Muscle of leg (tissue), 11 donors: ENCODE results near the gene HOXA11. TPM values are rescaled to one million over a fixed set of nuclear protein-coding genes. Genes with fewer than 3 reads are reported as not detected.

Experiments used
- DNase-seq: peaks from one replicate; pipeline ENCODE4 v3.0.0; 2013
- H3K27ac ChIP-seq: one replicate; pipeline ENCODE4 v1.5.1; 2013; ENCODE audit warnings: mild to moderate bottlenecking, low read length, control low read depth
- H3K27me3 ChIP-seq: one replicate; pipeline ENCODE4 v1.6.1; 2013; ENCODE audit warnings: low read length; ENCODE audit not compliant: control insufficient read depth, insufficient read depth
- H3K36me3 ChIP-seq: one replicate; pipeline ENCODE4 v1.6.1; 2013; ENCODE audit warnings: low read length; ENCODE audit not compliant: control insufficient read depth, insufficient read depth
- H3K4me1 ChIP-seq: one replicate; pipeline ENCODE4 v1.6.1; 2013; ENCODE audit warnings: low read length; ENCODE audit not compliant: control insufficient read depth, insufficient read depth
- H3K4me3 ChIP-seq: one replicate; pipeline ENCODE4 v1.5.1; 2013; ENCODE audit warnings: low read length, control low read depth
- H3K9me3 ChIP-seq: replicated peaks from 2 replicates; pipeline ENCODE4 v1.6.1; 2013; ENCODE audit warnings: low read depth, low read length; ENCODE audit not compliant: control insufficient read depth
- WGBS: methylation state at CpG from one replicate; pipeline ENCODE4 v1.1.5; 2013; ENCODE audit warnings: missing lambda C conversion rate; ENCODE audit not compliant: insufficient coverage; 5-methylcytosine and 5-hydroxymethylcytosine counted together
- polyA plus RNA-seq, 8 donors: library from polyadenylated mRNA; unstranded; fragments of 120-200 nt; gene quantifications; one replicate each; pipeline versions ENCODE4 v1.2.1 to v1.2.3, GENCODE V29; 2013; ENCODE audit warnings: inconsistent platforms in 1 of 8, low replicate concordance in 1 of 8; ENCODE audit not compliant: insufficient read length in 8 of 8, insufficient read depth in 1 of 8
- total RNA-seq: library from RNA; stranded (reverse); fragments of 120-200 nt; gene quantifications from one replicate; pipeline ENCODE4 v1.2.4, GENCODE V29; 2013

Gene HOXA11
- total and polyA plus RNA-seq, 9 donors, result 2.0 to 12.0 (median 6.5) TPM

DNA sequence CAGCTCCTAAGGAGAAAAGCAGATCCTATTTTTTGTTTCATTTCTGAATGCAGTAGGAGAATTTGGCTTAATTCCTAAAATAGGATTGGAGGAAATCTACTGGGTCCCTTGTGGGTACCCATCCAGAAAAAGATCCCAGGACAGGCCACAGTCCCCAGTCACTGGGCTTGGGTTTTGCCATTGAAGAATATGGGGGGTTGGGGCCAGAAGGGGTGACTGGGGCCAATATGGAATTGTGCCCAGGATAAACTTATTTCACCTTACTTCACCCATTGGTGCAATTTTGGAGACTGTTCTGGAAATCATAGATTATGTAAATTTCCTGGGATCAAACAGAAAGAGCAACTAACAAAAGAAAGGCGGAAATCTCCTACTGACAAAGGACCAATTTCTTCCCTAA is 46.6 kb downstream of the HOXA11 start:
- no peaks in the 10 kb centered on the region for H3K9me3 ChIP-seq
- peaks cover 41% of the 10 kb centered on the region for H3K4me1 ChIP-seq
- peaks cover 19% of the 10 kb centered on the region for H3K36me3 ChIP-seq
- peaks cover 10% of the 10 kb centered on the region for H3K27me3 ChIP-seq
- H3K27ac ChIP-seq, result peak overlapping the region; percentile 83
- no peak overlapping the region for H3K4me3 ChIP-seq
- WGBS, result no CpG with 5 or more reads among the region's 1 CpG
- DNase-seq, result no peak

GRCh38 chr7:27137640-27138315 is 47.3 kb downstream of the HOXA11 start:
- peak; percentile 56 for DNase-seq
- peaks cover 43% of the 10 kb centered on the region for H3K4me1 ChIP-seq
- no peak overlapping the region for H3K4me3 ChIP-seq
- H3K27ac ChIP-seq, result peak overlapping the region; percentile 83
- peaks cover 19% of the 10 kb centered on the region for H3K36me3 ChIP-seq
- peaks cover 10% of the 10 kb centered on the region for H3K27me3 ChIP-seq
- no CpG with 5 or more reads among the region's 2 CpGs for WGBS
- H3K9me3 ChIP-seq, result no peaks in the 10 kb centered on the region

GRCh38 chr7:27134392-27134791 is 50.6 kb downstream of the HOXA11 start:
- Histone ChIP-seq H3K27me3 (peaks cover 9% of the 10 kb centered on the region), H3K9me3 (no peaks in the 10 kb centered on the region), H3K4me1 (peaks cover 48% of the 10 kb centered on the region), H3K36me3 (peaks cover 4% of the 10 kb centered on the region), H3K27ac (no peak overlapping the region), H3K4me3 (no peak overlapping the region)
- DNase-seq, result peak; percentile 89
- WGBS, result 42% methylated on average over 2 of the region's 2 CpGs

DNA sequence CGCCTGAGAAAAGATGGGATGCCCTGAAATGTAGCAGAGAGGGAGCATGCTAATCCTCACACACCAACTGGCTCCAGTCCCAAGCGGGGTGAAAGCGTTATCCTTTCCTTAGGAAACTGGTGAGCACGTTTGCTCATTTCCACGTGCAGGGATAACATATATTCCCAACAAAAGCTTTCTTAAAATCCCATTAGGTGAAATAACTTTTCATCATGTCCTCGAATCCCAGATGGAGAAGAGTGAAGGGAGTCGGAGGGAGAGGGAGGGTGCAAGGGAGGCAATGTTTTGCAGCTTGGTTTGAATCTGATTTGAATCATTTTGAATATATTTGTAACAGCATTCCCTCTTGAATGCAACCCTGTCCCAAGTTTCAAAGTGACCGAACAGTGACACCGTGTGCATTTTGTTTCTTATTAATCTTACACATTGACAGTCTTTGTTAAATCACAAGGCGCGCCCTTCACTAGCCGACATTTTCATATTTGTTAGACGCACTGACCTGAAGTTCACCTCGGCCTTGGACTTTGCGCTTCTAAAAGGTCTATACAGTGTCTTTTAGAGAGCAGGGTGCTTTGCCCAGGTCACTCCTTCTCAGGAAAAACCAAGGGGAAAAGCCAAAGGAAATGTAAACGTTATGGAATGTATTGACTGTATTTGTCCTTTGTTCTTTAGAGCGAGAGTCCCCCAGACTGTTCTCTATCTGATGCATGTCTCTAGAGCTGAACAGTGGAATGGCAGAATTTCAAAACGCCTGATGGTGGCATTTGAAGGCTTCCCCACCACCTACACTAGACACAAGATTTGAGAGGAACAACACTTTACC is 51.4 kb downstream of the HOXA11 start:
- Histone ChIP-seq H3K4me1 (peaks cover 49% of the 10 kb centered on the region), H3K27me3 (peaks cover 7% of the 10 kb centered on the region), H3K4me3 (no peak overlapping the region), H3K9me3 (no peaks in the 10 kb centered on the region), H3K36me3 (peaks cover 6% of the 10 kb centered on the region), H3K27ac (peak overlapping the region; percentile 6)
- DNase-seq, result no peak
- WGBS, result 64% methylated on average over 3 of the region's 18 CpGs

- Histone ChIP-seq H3K36me3 (peaks cover 6% of the 10 kb centered on the region), H3K27me3 (peaks cover 7% of the 10 kb centered on the region), H3K4me3 (no peak overlapping the region), H3K4me1 (peaks cover 51% of the 10 kb centered on the region), H3K9me3 (no peaks in the 10 kb centered on the region), H3K27ac (no peak overlapping the region)
- 64% methylated on average over 3 of the region's 6 CpGs for WGBS
- DNase-seq, result no peak
Observed at GRCh38 chr7:27132978-27133377, 52.1 kb downstream of the HOXA11 start.

DNA sequence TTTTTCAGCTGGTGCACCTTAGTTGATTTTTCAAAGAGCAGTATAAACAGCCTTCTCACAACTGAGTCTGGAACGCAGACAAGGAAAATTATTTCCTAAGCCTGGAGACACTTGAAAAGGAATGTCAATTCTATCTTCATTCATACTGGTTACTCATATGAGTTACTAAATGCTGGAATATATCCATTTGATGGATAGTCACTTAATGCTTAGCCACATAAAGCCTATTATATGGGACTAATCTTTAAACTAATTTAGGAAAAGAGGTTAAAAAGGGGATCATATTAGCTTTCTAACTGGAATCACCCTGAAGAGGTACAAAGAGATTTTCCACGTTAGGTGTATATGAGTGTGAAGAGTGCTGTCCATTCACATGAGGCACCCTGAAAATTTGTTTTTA is 52.8 kb downstream of the HOXA11 start:
- H3K27me3 ChIP-seq, result peaks cover 7% of the 10 kb centered on the region
- WGBS, result no CpG with 5 or more reads among the region's 2 CpGs

GRCh38 chr7:27131390-27131819 is 53.6 kb downstream of the HOXA11 start:
- WGBS, result 20% methylated on average over 1 of the region's 12 CpGs
- H3K9me3 ChIP-seq, result no peaks in the 10 kb centered on the region
- no peak for DNase-seq
- H3K4me3 ChIP-seq, result peak overlapping the region; percentile 87
- peaks cover 4% of the 10 kb centered on the region for H3K27me3 ChIP-seq
- H3K4me1 ChIP-seq, result peaks cover 52% of the 10 kb centered on the region
- H3K36me3 ChIP-seq, result peaks cover 6% of the 10 kb centered on the region
- peak overlapping the region; percentile 91 for H3K27ac ChIP-seq

More for the DNA sequence above, 52.8 kb downstream of the HOXA11 start:
- Histone ChIP-seq H3K4me3 (no peak overlapping the region), H3K27ac (no peak overlapping the region), H3K9me3 (no peaks in the 10 kb centered on the region), H3K36me3 (peaks cover 6% of the 10 kb centered on the region), H3K4me1 (peaks cover 56% of the 10 kb centered on the region)
- no peak for DNase-seq

Other genes with a start within 250 kb of the HOXA11 start
- 0.58 TPM for gene HOXA1, start 89.2 kb downstream of the HOXA11 start, total RNA-seq
- gene HOXA1, start 89.2 kb downstream of the HOXA11 start, polyA plus RNA-seq, result 1 to 10 TPM in 3 of 8 donors, under 1 TPM in 5; 0.42 to 1.2 (median 0.93) TPM
- gene HOXA2, start 82.5 kb downstream of the HOXA11 start, total RNA-seq, result 0.71 TPM
- gene HOXA2, start 82.5 kb downstream of the HOXA11 start, polyA plus RNA-seq, result 1 to 10 TPM in 6 of 8 donors, under 1 TPM in 2; 0.70 to 3.1 (median 1.4) TPM
- 3.2 TPM for gene HOXA4, start 54.5 kb downstream of the HOXA11 start, total RNA-seq
- gene HOXA4, start 54.5 kb downstream of the HOXA11 start, polyA plus RNA-seq, result 10 to 100 TPM in 7 of 8 donors, 1 to 10 TPM in 1; 10.0 to 26.2 (median 23.0) TPM
- 9.4 TPM for gene HOXA5, start 41.6 kb downstream of the HOXA11 start, total RNA-seq
- 10 to 100 TPM in 4 of 8 donors, 1 to 10 TPM in 4; 7.1 to 16.6 (median 9.7) TPM for gene HOXA5, start 41.6 kb downstream of the HOXA11 start, polyA plus RNA-seq
- 5.6 TPM for gene HOXA6, start 37.5 kb downstream of the HOXA11 start, total RNA-seq
- gene HOXA6, start 37.5 kb downstream of the HOXA11 start, polyA plus RNA-seq, result 10 to 100 TPM in 1 of 8 donors, 1 to 10 TPM in 7; 4.2 to 10.5 (median 6.2) TPM
- gene HOXA3, start 32.6 kb downstream of the HOXA11 start, total RNA-seq, result 4.7 TPM
- gene HOXA3, start 32.6 kb downstream of the HOXA11 start, polyA plus RNA-seq, result 10 to 100 TPM in 4 of 8 donors, 1 to 10 TPM in 4; 5.1 to 12.5 (median 9.7) TPM
- 3.9 TPM for gene HOXA7, start 28.6 kb downstream of the HOXA11 start, total RNA-seq
- gene HOXA7, start 28.6 kb downstream of the HOXA11 start, polyA plus RNA-seq, result 10 to 100 TPM in 7 of 8 donors, 1 to 10 TPM in 1; 8.4 to 16.3 (median 12.6) TPM
- 16.6 TPM for gene HOXA9, start 19.7 kb downstream of the HOXA11 start, total RNA-seq
- gene HOXA9, start 19.7 kb downstream of the HOXA11 start, polyA plus RNA-seq, result 10 to 100 TPM; 16.0 to 28.5 (median 22.7) TPM
- gene HOXA10, start 10.9 kb downstream of the HOXA11 start, total RNA-seq, result 21.2 TPM
- gene HOXA10, start 10.9 kb downstream of the HOXA11 start, polyA plus RNA-seq, result 10 to 100 TPM; 27.3 to 36.0 (median 31.2) TPM
- 0.40 TPM for gene HOXA13, start 14.9 kb upstream of the HOXA11 start, total RNA-seq
- 1 to 10 TPM in 2 of 8 donors, under 1 TPM in 4, not detected in 2; 0.27 to 1.6 (median 0.54) TPM for gene HOXA13, start 14.9 kb upstream of the HOXA11 start, polyA plus RNA-seq
- not detected for gene EVX1, start 57.6 kb upstream of the HOXA11 start, total RNA-seq
- gene EVX1, start 57.6 kb upstream of the HOXA11 start, polyA plus RNA-seq, result not detected